HG02852 (cell line): ENCODE measurements around the gene SLC44A2.

Source experiments
- ATAC-seq: cut with Tn5 transposase; IDR thresholded peaks from one replicate; pipeline ENCODE4 v1.9.1; 2021; ENCODE audit warnings: mild to moderate bottlenecking, moderate library complexity; ENCODE audit not compliant: unreplicated experiment

SLC44A2 gene

GRCh38 chr19:10615429-10616023 lies 9.8 kb upstream of the SLC44A2 start:
- no peak for ATAC-seq

GRCh38 chr19:10617409-10618121 lies 7.8 kb upstream of the SLC44A2 start:
- no peak for ATAC-seq

- no peak for ATAC-seq
These were observed 6.5 kb upstream of the SLC44A2 start for GRCh38 chr19:10618846-10619245.

- ATAC-seq: no peak
These were observed 4.6 kb upstream of the SLC44A2 start for GRCh38 chr19:10620786-10621185.

GRCh38 chr19:10621966-10622365 lies 3.4 kb upstream of the SLC44A2 start:
- ATAC-seq: no peak

GRCh38 chr19:10624585-10624984 lies 768 bp upstream of the SLC44A2 start:
- no peak for ATAC-seq

GRCh38 chr19:10625762-10626138 lies 397 bp downstream of the SLC44A2 start:
- no peak for ATAC-seq

- ATAC-seq: no peak
These were observed 6.5 kb downstream of the SLC44A2 start for GRCh38 chr19:10631874-10632273.

GRCh38 chr19:10634430-10634829 lies 9.1 kb downstream of the SLC44A2 start:
- no peak for ATAC-seq

- ATAC-seq: no peak
These were observed 9.6 kb downstream of the SLC44A2 start for GRCh38 chr19:10634963-10635362.

GRCh38 chr19:10636304-10636972 lies 11.1 kb downstream of the SLC44A2 start:
- ATAC-seq: no peak

- no peak for ATAC-seq
These were observed 12.5 kb downstream of the SLC44A2 start for GRCh38 chr19:10637894-10638293.

- no peak for ATAC-seq
These were observed 14.5 kb downstream of the SLC44A2 start for GRCh38 chr19:10639836-10640235.

GRCh38 chr19:10640361-10640760 lies 15.0 kb downstream of the SLC44A2 start:
- ATAC-seq: no peak

GRCh38 chr19:10641248-10641647 lies 15.9 kb downstream of the SLC44A2 start:
- no peak for ATAC-seq

GRCh38 chr19:10642473-10643171 lies 17.3 kb downstream of the SLC44A2 start:
- ATAC-seq: no peak

GRCh38 chr19:10643172-10643967 lies 18.0 kb downstream of the SLC44A2 start:
- no peak for ATAC-seq

GRCh38 chr19:10643968-10644259 lies 18.6 kb downstream of the SLC44A2 start:
- ATAC-seq: no peak

- no peak for ATAC-seq
These were observed 19.1 kb downstream of the SLC44A2 start for GRCh38 chr19:10644260-10645007.

GRCh38 chr19:10646456-10647159 lies 21.3 kb downstream of the SLC44A2 start:
- ATAC-seq: no peak
